Right hindlimb (tissue), 1 donor: Measurements from ENCODE around the gene CACNB2.

Experiments
- DNase-seq: peaks from one replicate; pipeline ENCODE4 v3.0.0-alpha.2; 2018

Gene CACNB2

GRCh38 chr10:18140149-18140956 is at the start of gene CACNB2:
TSS of gene CACNB2 (plus strand) at chr10:18140424.
- DNase-seq, result peak; percentile 87

GRCh38 chr10:18094332-18094731 is 45.9 kb upstream of the CACNB2 start:
- no peak for DNase-seq

GRCh38 chr10:18094793-18095192 is 45.4 kb upstream of the CACNB2 start:
- DNase-seq, result no peak

- no peak for DNase-seq
These were observed 42.7 kb upstream of the CACNB2 start for GRCh38 chr10:18097524-18097923.

GRCh38 chr10:18098201-18098600 is 42.0 kb upstream of the CACNB2 start:
- no peak for DNase-seq

- no peak for DNase-seq
These were observed 40.8 kb upstream of the CACNB2 start for GRCh38 chr10:18099415-18099814.

- no peak for DNase-seq
These were observed 39.6 kb upstream of the CACNB2 start for GRCh38 chr10:18100669-18101068.

GRCh38 chr10:18102404-18102803 is 37.8 kb upstream of the CACNB2 start:
- DNase-seq, result no peak

GRCh38 chr10:18104223-18104872 is 35.9 kb upstream of the CACNB2 start:
- peak; percentile 35 for DNase-seq

- no peak for DNase-seq
These were observed 30.8 kb upstream of the CACNB2 start for GRCh38 chr10:18109341-18109870.

- DNase-seq, result no peak
These were observed 26.3 kb upstream of the CACNB2 start for GRCh38 chr10:18113881-18114280.

- no peak for DNase-seq
These were observed 22.9 kb upstream of the CACNB2 start for GRCh38 chr10:18117276-18117675.

- DNase-seq, result no peak
These were observed 17.5 kb upstream of the CACNB2 start for GRCh38 chr10:18122753-18123152.

GRCh38 chr10:18133046-18133445 is 7.2 kb upstream of the CACNB2 start:
- no peak for DNase-seq

GRCh38 chr10:18134509-18134908 is 5.7 kb upstream of the CACNB2 start:
- no peak for DNase-seq

GRCh38 chr10:18134921-18135320 is 5.3 kb upstream of the CACNB2 start:
- DNase-seq, result no peak

- no peak for DNase-seq
These were observed 4.0 kb upstream of the CACNB2 start for GRCh38 chr10:18136073-18136791.

GRCh38 chr10:18137111-18137510 is 3.1 kb upstream of the CACNB2 start:
- no peak for DNase-seq

GRCh38 chr10:18140957-18141845 is 977 bp downstream of the CACNB2 start:
- peak; percentile 24 for DNase-seq

- DNase-seq, result no peak
These were observed 1.9 kb downstream of the CACNB2 start for GRCh38 chr10:18142151-18142550.

GRCh38 chr10:18144396-18144795 is 4.2 kb downstream of the CACNB2 start:
- no peak for DNase-seq

GRCh38 chr10:18144928-18145327 is 4.7 kb downstream of the CACNB2 start:
- peak; percentile 39 for DNase-seq
